ENCODE data around the gene SLX9. TPM values are rescaled to one million over a fixed set of nuclear protein-coding genes. Genes with fewer than 3 reads are reported as not detected.
A peak's percentile ranks its signal among the peaks of the same experiment; 100 is the strongest.

Gene SLX9
- polyA plus RNA-seq, 1 of the 3 experiments (the other 2 are of a cell fraction) = 42.9 TPM

DNA sequence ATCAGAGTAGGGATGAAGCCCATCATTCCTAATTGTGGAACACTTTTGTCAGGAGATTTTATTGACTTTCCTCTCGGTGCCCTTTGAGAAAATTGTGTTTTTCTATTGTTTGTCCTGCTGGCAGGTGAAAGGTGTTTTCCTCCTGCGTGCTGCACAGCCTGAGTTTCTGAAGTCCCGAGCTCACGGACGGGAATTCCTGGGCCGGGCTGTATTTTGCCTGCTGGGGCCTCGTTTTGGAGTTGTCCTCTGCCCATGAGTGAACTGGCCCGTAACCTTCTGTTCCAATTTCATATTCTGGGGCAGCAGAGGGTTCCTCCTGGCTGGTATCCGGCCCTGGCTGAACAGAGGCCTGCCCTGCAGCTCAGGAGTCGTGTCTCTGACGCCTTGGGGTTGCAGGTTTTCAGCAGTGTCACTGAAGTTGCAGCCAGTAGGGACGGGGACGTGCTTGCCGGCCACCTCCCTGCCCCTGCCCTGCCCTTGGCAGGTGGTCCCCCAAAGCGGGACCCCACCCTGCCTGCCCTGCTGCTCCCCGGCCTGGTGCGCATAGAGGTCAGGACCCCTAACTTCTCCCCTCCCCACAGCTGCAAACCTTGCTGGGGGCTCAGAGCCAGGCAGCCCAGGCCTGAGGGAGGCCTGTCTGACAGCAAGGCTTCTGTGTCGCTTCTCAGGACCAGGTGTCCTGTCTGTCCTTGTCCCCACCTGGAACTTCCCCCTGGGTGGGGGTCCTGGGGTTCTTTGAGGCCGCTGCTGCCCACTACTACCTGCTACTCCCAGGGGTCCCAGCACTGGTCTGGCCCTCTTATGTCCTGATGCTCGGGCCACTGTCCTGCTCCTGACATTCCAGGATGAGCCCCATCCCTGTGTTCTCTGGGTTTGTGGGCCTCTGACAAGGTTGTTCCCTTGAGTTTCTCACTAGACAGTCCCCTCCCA is 49.0 kb downstream of the SLX9 start:
- Histone ChIP-seq H3K27me3 (ENCODE audit: insufficient read depth) (no peaks in the 10 kb centered on the region), H3F3A (replicated peaks; ENCODE audit: insufficient read depth) (no peaks in the 10 kb centered on the region), H3K4me1 (ENCODE audit: control insufficient read depth in 1 of 2, insufficient read depth in 2 of 2, low read depth in 1 of 2, low read length in 1 of 2) (peaks cover 0 to 82% of the 10 kb centered on the region in 2 experiments; a peak in 3 of 4 replicates), H3K36me3 (replicated peaks in 1 of 2; ENCODE audit: control insufficient read depth in 1 of 2, insufficient read depth in 2 of 2, low read length in 1 of 2) (no peaks in the 10 kb centered on the region), H3K4me2 (no peak overlapping the region), H3K9ac (no peak overlapping the region), H3K4me3 (ENCODE audit: low read depth in 2 of 2, low read length in 1 of 2) (no peak overlapping the region), H3K79me2 (ENCODE audit: insufficient read depth) (no peaks in the 10 kb centered on the region), H3K9me2 (no peaks in the 10 kb centered on the region), H3K9me3 (no peaks in the 10 kb centered on the region), H3K27ac (ENCODE audit: low read depth in 2 of 2, low read length in 1 of 2) (peak overlapping the region in 1 of 2 experiments; percentile 95; a peak in 2 of 4 replicates), H4K20me1 (ENCODE audit: insufficient read depth) (no peaks in the 10 kb centered on the region), H2AFZ (ENCODE audit: low read depth) (no peak overlapping the region)
- ChIA-PET CTCF (interaction anchor here (1.2 to 5.4 kb wide), 6 partner anchors 37 to 151 kb away, joined by 4 to 40 read pairs (median 14); no protein-coding TSS in a partner anchor), POLR2A (interaction anchor here (1.1 kb wide), 1 partner anchor 10 kb away, joined by 6 read pairs; no protein-coding TSS in a partner anchor)
- 87% methylated on average over 11 of the region's 20 CpGs for WGBS (ENCODE audit: low lambda C conversion rate)
- no peak for TF ChIP-seq RAD21 (IDR thresholded peaks at IDR 0.05; ENCODE audit: low read length)
- TF ChIP-seq, protein P1, sequence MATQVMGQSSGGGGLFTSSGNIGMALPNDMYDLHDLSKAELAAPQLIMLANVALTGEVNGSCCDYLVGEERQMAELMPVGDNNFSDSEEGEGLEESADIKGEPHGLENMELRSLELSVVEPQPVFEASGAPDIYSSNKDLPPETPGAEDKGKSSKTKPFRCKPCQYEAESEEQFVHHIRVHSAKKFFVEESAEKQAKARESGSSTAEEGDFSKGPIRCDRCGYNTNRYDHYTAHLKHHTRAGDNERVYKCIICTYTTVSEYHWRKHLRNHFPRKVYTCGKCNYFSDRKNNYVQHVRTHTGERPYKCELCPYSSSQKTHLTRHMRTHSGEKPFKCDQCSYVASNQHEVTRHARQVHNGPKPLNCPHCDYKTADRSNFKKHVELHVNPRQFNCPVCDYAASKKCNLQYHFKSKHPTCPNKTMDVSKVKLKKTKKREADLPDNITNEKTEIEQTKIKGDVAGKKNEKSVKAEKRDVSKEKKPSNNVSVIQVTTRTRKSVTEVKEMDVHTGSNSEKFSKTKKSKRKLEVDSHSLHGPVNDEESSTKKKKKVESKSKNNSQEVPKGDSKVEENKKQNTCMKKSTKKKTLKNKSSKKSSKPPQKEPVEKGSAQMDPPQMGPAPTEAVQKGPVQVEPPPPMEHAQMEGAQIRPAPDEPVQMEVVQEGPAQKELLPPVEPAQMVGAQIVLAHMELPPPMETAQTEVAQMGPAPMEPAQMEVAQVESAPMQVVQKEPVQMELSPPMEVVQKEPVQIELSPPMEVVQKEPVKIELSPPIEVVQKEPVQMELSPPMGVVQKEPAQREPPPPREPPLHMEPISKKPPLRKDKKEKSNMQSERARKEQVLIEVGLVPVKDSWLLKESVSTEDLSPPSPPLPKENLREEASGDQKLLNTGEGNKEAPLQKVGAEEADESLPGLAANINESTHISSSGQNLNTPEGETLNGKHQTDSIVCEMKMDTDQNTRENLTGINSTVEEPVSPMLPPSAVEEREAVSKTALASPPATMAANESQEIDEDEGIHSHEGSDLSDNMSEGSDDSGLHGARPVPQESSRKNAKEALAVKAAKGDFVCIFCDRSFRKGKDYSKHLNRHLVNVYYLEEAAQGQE (IDR thresholded peaks at IDR 0.05; ENCODE audit: low read depth, low read length) = no peak
- no peak for DNase-seq

DNA sequence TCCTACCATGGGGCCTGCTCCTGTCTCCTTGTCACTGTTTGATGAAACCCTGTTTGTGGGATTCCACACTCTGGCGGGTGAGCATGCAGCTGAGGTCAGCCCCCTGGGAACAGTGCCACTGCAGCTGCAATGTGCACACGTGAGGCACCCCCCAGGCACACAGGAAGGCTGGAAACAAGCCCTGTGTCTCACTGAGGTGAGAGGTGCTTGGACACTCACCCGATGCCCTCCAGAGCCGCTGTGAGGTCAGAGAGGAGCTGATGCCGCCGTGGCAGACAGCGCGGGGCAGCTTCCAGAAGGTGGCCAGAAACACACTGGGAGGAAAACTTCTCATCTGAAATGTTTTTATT is 49.7 kb downstream of the SLX9 start:
- no peak overlapping the region for H3K4me2 ChIP-seq
- H3K27ac ChIP-seq (ENCODE audit: low read depth in 2 of 2, low read length in 1 of 2) = peak overlapping the region in 1 of 2 experiments; percentile 95; a peak in 2 of 4 replicates
- H4K20me1 ChIP-seq (ENCODE audit: insufficient read depth) = no peaks in the 10 kb centered on the region
- no peak overlapping the region for H2AFZ ChIP-seq (ENCODE audit: low read depth)
- H3F3A ChIP-seq (replicated peaks; ENCODE audit: insufficient read depth) = no peaks in the 10 kb centered on the region
- no peaks in the 10 kb centered on the region for H3K27me3 ChIP-seq (ENCODE audit: insufficient read depth)
- ChIA-PET POLR2A (interaction anchor here (0.9 to 1.1 kb wide), 2 partner anchors 9 to 64 kb away, joined by 3 to 6 read pairs; no protein-coding TSS in a partner anchor), CTCF (interaction anchor here (0.9 to 5.4 kb wide), 6 partner anchors 26 to 151 kb away, joined by 4 to 25 read pairs (median 9); no protein-coding TSS in a partner anchor)
- no peaks in the 10 kb centered on the region for H3K9me2 ChIP-seq
- 64% methylated on average over 8 of the region's 8 CpGs for WGBS (ENCODE audit: low lambda C conversion rate)
- no peak overlapping the region for H3K9ac ChIP-seq
- peaks cover 0 to 79% of the 10 kb centered on the region in 2 experiments; a peak in 3 of 4 replicates for H3K4me1 ChIP-seq (ENCODE audit: control insufficient read depth in 1 of 2, insufficient read depth in 2 of 2, low read depth in 1 of 2, low read length in 1 of 2)
- H3K36me3 ChIP-seq (replicated peaks in 1 of 2; ENCODE audit: control insufficient read depth in 1 of 2, insufficient read depth in 2 of 2, low read length in 1 of 2) = no peaks in the 10 kb centered on the region
- TF ChIP-seq ELF1 (IDR thresholded peaks at IDR 0.05) (no peak), RCOR1 (IDR thresholded peaks at IDR 0.05; ENCODE audit: low read length) (no peak), RAD21 (IDR thresholded peaks at IDR 0.05; ENCODE audit: low read length) (peak; percentile 16; the same call in 1 of the 2 replicates), MEF2A (IDR thresholded peaks at IDR 0.05; ENCODE audit: borderline replicate concordance, low read depth) (no peak), MXI1 (IDR thresholded peaks at IDR 0.05; ENCODE audit: low read depth, low read length) (peak; percentile 50; the same call in 1 of the 2 replicates), EP300 (IDR thresholded peaks at IDR 0.05; ENCODE audit: borderline replicate concordance in 1 of 2, low read depth in 1 of 2, low read length in 1 of 2) (0 out of 4 replicates have a peak, but pooled peaks of 1 of the 2 experiments have one; percentile 3)
- DNase-seq = peak; percentile 77
- no peaks in the 10 kb centered on the region for H3K79me2 ChIP-seq (ENCODE audit: insufficient read depth)
- no peak overlapping the region for H3K4me3 ChIP-seq (ENCODE audit: low read depth in 2 of 2, low read length in 1 of 2)
- no peaks in the 10 kb centered on the region for H3K9me3 ChIP-seq

Measured in SK-N-SH (cell line).